ENCODE results near the gene PRICKLE2.

PRICKLE2 gene

GRCh38 chr3:64224826-64225610 is at the start of gene PRICKLE2:
Gene PRICKLE2 (minus strand): TSS chr3:64225466. CDS start chr3:64198927, 26,539 bp downstream.
- no peak for DNase-seq

GRCh38 chr3:64272842-64273241 is 47.6 kb upstream of the PRICKLE2 start:
- no peak for DNase-seq

GRCh38 chr3:64272271-64272670 is 47.0 kb upstream of the PRICKLE2 start:
- no peak for DNase-seq

GRCh38 chr3:64271631-64272030 is 46.4 kb upstream of the PRICKLE2 start:
- no peak for DNase-seq

GRCh38 chr3:64270866-64271260 is 45.6 kb upstream of the PRICKLE2 start:
- DNase-seq = no peak

GRCh38 chr3:64270142-64270865 is 45.0 kb upstream of the PRICKLE2 start:
- DNase-seq = no peak

GRCh38 chr3:64268926-64269325 is 43.7 kb upstream of the PRICKLE2 start:
- DNase-seq = no peak

GRCh38 chr3:64267721-64268604 is 42.7 kb upstream of the PRICKLE2 start:
- DNase-seq = no peak

- no peak for DNase-seq
Observed at GRCh38 chr3:64266983-64267382, 41.7 kb upstream of the PRICKLE2 start.

- no peak for DNase-seq
Observed at GRCh38 chr3:64266065-64266931, 41.0 kb upstream of the PRICKLE2 start.

GRCh38 chr3:64265646-64266045 is 40.4 kb upstream of the PRICKLE2 start:
- DNase-seq = no peak

- no peak for DNase-seq
Observed at GRCh38 chr3:64264501-64265109, 39.3 kb upstream of the PRICKLE2 start.

GRCh38 chr3:64262574-64263114 is 37.4 kb upstream of the PRICKLE2 start:
- no peak for DNase-seq

- no peak for DNase-seq
Observed at GRCh38 chr3:64260431-64260830, 35.2 kb upstream of the PRICKLE2 start.

- DNase-seq = no peak
Observed at GRCh38 chr3:64259636-64260035, 34.4 kb upstream of the PRICKLE2 start.

GRCh38 chr3:64257100-64257755 is 32.0 kb upstream of the PRICKLE2 start:
- DNase-seq = no peak

GRCh38 chr3:64255741-64256340 is 30.6 kb upstream of the PRICKLE2 start:
- no peak for DNase-seq

GRCh38 chr3:64254443-64254842 is 29.2 kb upstream of the PRICKLE2 start:
- no peak for DNase-seq

- no peak for DNase-seq
Observed at GRCh38 chr3:64253689-64254088, 28.4 kb upstream of the PRICKLE2 start.

GRCh38 chr3:64251019-64251418 is 25.8 kb upstream of the PRICKLE2 start:
- no peak for DNase-seq
